HEK293T (cell line): Measurements from ENCODE around the gene TOMM22.

ENCODE experiments used
- ARNT ChIP-seq: fragments of 450-650 bp; IDR thresholded peaks from 2 replicates; pipeline ENCODE4 v1.6.1; 2017; ENCODE audit warnings: mild to moderate bottlenecking
- BHLHE40 ChIP-seq: fragments of 450-650 bp; IDR thresholded peaks from 2 replicates; pipeline ENCODE4 v1.6.1; 2016; ENCODE audit warnings: mild to moderate bottlenecking, moderate library complexity, borderline replicate concordance
- CTBP1 ChIP-seq: fragments of 450-650 bp; IDR thresholded peaks from 2 replicates; pipeline ENCODE4 v1.6.1; 2016; ENCODE audit warnings: borderline replicate concordance
- FOXA1 ChIP-seq: fragments of 450-650 bp; IDR thresholded peaks from 2 replicates; pipeline ENCODE4 v1.6.1; 2016; ENCODE audit warnings: mild to moderate bottlenecking
- FOXM1 ChIP-seq: fragments of 450-650 bp; IDR thresholded peaks from 2 replicates; pipeline ENCODE4 v1.6.1; 2017; ENCODE audit warnings: mild to moderate bottlenecking, borderline replicate concordance
- HDGF ChIP-seq: fragments of 450-650 bp; IDR thresholded peaks from 2 replicates; pipeline ENCODE4 v1.6.1; 2017; ENCODE audit warnings: antibody characterized with exemption, borderline replicate concordance
- L3MBTL2 ChIP-seq: fragments of 450-650 bp; conservative IDR thresholded peaks from 2 replicates; pipeline ENCODE4 v1.6.1; 2016; ENCODE audit warnings: mild to moderate bottlenecking
- NFRKB ChIP-seq: fragments of 450-650 bp; IDR thresholded peaks from 2 replicates; pipeline ENCODE4 v1.6.1; 2016; ENCODE audit warnings: mild to moderate bottlenecking, moderate library complexity
- SP1 ChIP-seq: fragments of 450-650 bp; IDR thresholded peaks from 2 replicates; pipeline ENCODE4 v1.6.1; 2017
- SUZ12 ChIP-seq: fragments of 450-650 bp; IDR thresholded peaks from 2 replicates; pipeline ENCODE4 v1.6.1; 2016; ENCODE audit warnings: mild to moderate bottlenecking
- TARDBP ChIP-seq: fragments of 450-650 bp; IDR thresholded peaks from 2 replicates; pipeline ENCODE4 v1.6.1; 2016
- ZNF384 ChIP-seq: fragments of 450-650 bp; IDR thresholded peaks from 2 replicates; pipeline ENCODE4 v1.6.1; 2016
- TF ChIP-seq, protein P1 (sequence below): fragments of 450-650 bp; IDR thresholded peaks from 2 replicates; pipeline ENCODE4 v1.6.1; 2016

DNA sequence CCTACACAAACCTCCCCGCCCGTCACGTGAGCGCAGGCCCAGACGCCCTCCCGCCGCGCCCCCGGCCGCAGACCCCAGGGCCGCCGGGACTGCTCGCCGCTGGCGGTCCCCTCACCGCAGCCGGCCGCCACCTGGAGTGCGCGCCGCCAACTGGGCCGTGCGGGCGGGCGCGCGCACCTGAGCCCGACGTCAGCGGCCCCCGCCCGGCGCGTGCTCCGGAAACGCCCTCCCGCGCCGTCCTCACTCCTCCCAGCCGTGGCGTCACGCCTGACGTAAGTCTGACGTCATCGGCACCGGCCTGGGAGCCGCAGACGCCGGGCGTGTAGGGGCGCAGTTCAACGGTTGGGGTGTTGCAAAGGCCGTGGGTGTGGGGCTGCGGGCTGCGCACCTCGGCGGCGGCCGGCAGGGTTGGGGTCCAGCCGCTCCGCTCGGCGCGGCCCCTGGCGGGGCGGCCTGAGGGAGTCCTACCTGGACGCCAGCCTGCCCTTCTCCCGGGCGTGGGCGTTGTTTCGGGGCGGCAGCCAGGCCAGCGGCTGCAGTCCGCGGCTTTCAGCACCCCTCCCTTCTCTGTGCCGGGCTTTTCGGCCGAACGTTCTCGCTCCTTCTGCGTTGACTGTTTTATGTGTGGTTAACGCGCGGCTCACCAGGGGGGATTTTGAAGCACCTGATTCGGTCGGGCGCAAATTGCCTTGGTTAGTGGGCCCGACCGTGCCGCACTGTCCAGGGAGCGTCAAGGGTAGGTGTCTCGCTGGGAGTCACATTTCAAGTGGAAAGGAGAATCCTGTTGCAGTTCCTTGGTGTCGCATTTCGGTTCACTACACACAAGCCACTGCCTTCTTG, 19.3 kb downstream of the TOMM22 start, which contains the start of gene JOSD1:
- TF ChIP-seq FOXM1 (no peak; the same call in 1 of the 2 replicates), SUZ12 (no peak), L3MBTL2 (peak; percentile 82), ARNT (peak; percentile 85; the same call in 1 of the 2 replicates), HDGF (no peak), CTBP1 (peak; percentile 90), TARDBP (peak; percentile 89), SP1 (no peak), FOXA1 (no peak), BHLHE40 (no peak), NFRKB (no peak), ZNF384 (no peak)
- TF ChIP-seq, protein P1, sequence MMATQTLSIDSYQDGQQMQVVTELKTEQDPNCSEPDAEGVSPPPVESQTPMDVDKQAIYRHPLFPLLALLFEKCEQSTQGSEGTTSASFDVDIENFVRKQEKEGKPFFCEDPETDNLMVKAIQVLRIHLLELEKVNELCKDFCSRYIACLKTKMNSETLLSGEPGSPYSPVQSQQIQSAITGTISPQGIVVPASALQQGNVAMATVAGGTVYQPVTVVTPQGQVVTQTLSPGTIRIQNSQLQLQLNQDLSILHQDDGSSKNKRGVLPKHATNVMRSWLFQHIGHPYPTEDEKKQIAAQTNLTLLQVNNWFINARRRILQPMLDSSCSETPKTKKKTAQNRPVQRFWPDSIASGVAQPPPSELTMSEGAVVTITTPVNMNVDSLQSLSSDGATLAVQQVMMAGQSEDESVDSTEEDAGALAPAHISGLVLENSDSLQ: no peak
